Eye (tissue), 1 donor: ENCODE results near the gene RASA4B.
"Not testable (repeated sequence)": the region's sequence is repeated elsewhere in the genome, so short reads cannot be mapped to it uniquely, and the experiment has no call there.

Experiments used
- DNase-seq: peaks from one replicate; pipeline ENCODE4 v3.0.0-alpha.2; 2015

The RASA4B gene

GRCh38 chr7:102517550-102518147 lies at the start of gene RASA4B:
RASA4B (minus strand) TSS chr7:102517777; CDS start chr7:102517710, 67 bp downstream.
- peak; percentile 45 for DNase-seq

GRCh38 chr7:102550808-102551422 lies 33.3 kb upstream of the RASA4B start, which contains the start of gene SPDYE2:
SPDYE2 (plus strand) TSS chr7:102551226; CDS start chr7:102553256, 2,030 bp downstream.
- not testable (repeated sequence) for DNase-seq

- DNase-seq, result not testable (repeated sequence)
Measured at GRCh38 chr7:102546353-102546752, 28.8 kb upstream of the RASA4B start.

GRCh38 chr7:102545288-102545687 lies 27.7 kb upstream of the RASA4B start:
- not testable (repeated sequence) for DNase-seq

- DNase-seq, result not testable (repeated sequence)
Measured at GRCh38 chr7:102544372-102544771, 26.8 kb upstream of the RASA4B start.

- not testable (repeated sequence) for DNase-seq
Measured at GRCh38 chr7:102543596-102543995, 26.0 kb upstream of the RASA4B start, which contains the start of gene UPK3BL2. UPK3BL2 (minus strand) TSS chr7:102543696; CDS start chr7:102543636, 60 bp downstream.

GRCh38 chr7:102542771-102543170 lies 25.2 kb upstream of the RASA4B start:
- not testable (repeated sequence) for DNase-seq

GRCh38 chr7:102542083-102542482 lies 24.5 kb upstream of the RASA4B start:
- DNase-seq, result not testable (repeated sequence)

- not testable (repeated sequence) for DNase-seq
Measured at GRCh38 chr7:102540604-102541003, 23.0 kb upstream of the RASA4B start.

- DNase-seq, result peak; percentile 0
Measured at GRCh38 chr7:102535062-102535615, 17.6 kb upstream of the RASA4B start.

GRCh38 chr7:102532127-102532526 lies 14.6 kb upstream of the RASA4B start:
- not testable (repeated sequence) for DNase-seq

GRCh38 chr7:102531583-102531982 lies 14.0 kb upstream of the RASA4B start:
- DNase-seq, result not testable (repeated sequence)

- not testable (repeated sequence) for DNase-seq
Measured at GRCh38 chr7:102527822-102528793, 10.5 kb upstream of the RASA4B start.

- DNase-seq, result not testable (repeated sequence)
Measured at GRCh38 chr7:102527182-102527581, 9.6 kb upstream of the RASA4B start.

GRCh38 chr7:102524803-102525202 lies 7.2 kb upstream of the RASA4B start:
- not testable (repeated sequence) for DNase-seq

GRCh38 chr7:102520797-102521196 lies 3.2 kb upstream of the RASA4B start:
- DNase-seq, result not testable (repeated sequence)

- not testable (repeated sequence) for DNase-seq
Measured at GRCh38 chr7:102516951-102517350, 626 bp downstream of the RASA4B start.

- not testable (repeated sequence) for DNase-seq
Measured at GRCh38 chr7:102515889-102516288, 1.7 kb downstream of the RASA4B start.

GRCh38 chr7:102514881-102515721 lies 2.5 kb downstream of the RASA4B start:
- not testable (repeated sequence) for DNase-seq

GRCh38 chr7:102512642-102513221 lies 4.8 kb downstream of the RASA4B start:
- DNase-seq, result peak; percentile 99

GRCh38 chr7:102511860-102512522 lies 5.6 kb downstream of the RASA4B start:
- not testable (repeated sequence) for DNase-seq
